Parathyroid adenoma (tissue), 2 donors: ENCODE data around the gene MARCKS.

Experiments used
- H2AFZ ChIP-seq: fragments of 300-600 bp; sonication (generic); one replicate; pipeline ENCODE4 v1.7.0; 2017; ENCODE audit warnings: antibody characterized with exemption, mild to moderate bottlenecking
- H3K27ac ChIP-seq: fragments of 300-600 bp; sonication (generic); one replicate; pipeline ENCODE4 v1.7.0; 2017
- H3K27me3 ChIP-seq: fragments of 300-600 bp; sonication (generic); one replicate; pipeline ENCODE4 v1.7.0; 2017; ENCODE audit warnings: low read length; ENCODE audit not compliant: control insufficient read depth, insufficient read depth
- H3K36me3 ChIP-seq: fragments of 300-600 bp; sonication (generic); one replicate; pipeline ENCODE4 v1.7.0; 2017; ENCODE audit warnings: low read length; ENCODE audit not compliant: control insufficient read depth, insufficient read depth
- H3K4me1 ChIP-seq: fragments of 300-600 bp; sonication (generic); one replicate; pipeline ENCODE4 v1.7.0; 2017; ENCODE audit warnings: control low read depth
- H3K4me2 ChIP-seq: fragments of 300-600 bp; sonication (generic); one replicate; pipeline ENCODE4 v1.7.0; 2017; ENCODE audit warnings: low read length
- H3K4me3 ChIP-seq: fragments of 300-600 bp; sonication (generic); one replicate; pipeline ENCODE4 v1.7.0; 2017; ENCODE audit warnings: low read depth, low read length
- H3K79me2 ChIP-seq: fragments of 300-600 bp; sonication (generic); one replicate; pipeline ENCODE4 v1.7.0; 2017; ENCODE audit warnings: control low read depth
- H3K9ac ChIP-seq: fragments of 300-600 bp; sonication (generic); one replicate; pipeline ENCODE4 v1.7.0; 2017; ENCODE audit warnings: mild to moderate bottlenecking
- H3K9me3 ChIP-seq: fragments of 300-600 bp; sonication (generic); one replicate; pipeline ENCODE4 v1.7.0; 2017; ENCODE audit warnings: low read length; ENCODE audit not compliant: control insufficient read depth
- TF ChIP-seq, protein P1 (sequence below): fragments of 300-600 bp; sonication (generic); IDR thresholded peaks from one replicate; pipeline ENCODE4 v1.7.0; 2017; ENCODE audit warnings: antibody characterized with exemption, mild to moderate bottlenecking
- donor health status: primary hyperparathyroidism.

The MARCKS gene

DNA sequence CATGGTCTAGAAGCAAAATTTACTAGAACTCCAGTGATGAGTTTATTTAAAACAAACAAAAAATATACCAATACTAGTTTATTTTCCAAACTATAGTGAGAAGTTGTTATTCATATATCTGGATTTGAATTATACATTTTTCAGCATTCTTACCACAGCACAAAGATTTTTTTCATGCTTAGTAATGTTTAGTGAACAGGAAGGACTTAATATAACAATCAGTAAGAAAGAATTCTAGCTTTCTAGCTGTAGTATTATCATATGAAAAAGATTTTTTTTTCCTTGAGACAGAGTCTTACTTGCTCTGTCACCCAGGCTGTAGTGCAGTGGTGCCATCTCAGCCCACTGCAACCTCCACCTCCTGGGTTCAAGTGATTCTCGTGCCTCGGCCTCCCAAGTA lies 13.8 kb downstream of the MARCKS start:
- Histone ChIP-seq H3K36me3 (no peaks in the 10 kb centered on the region), H3K9ac (no peak overlapping the region), H3K27me3 (no peaks in the 10 kb centered on the region), H3K4me1 (no peaks in the 10 kb centered on the region), H3K9me3 (no peaks in the 10 kb centered on the region), H2AFZ (no peak overlapping the region), H3K27ac (no peak overlapping the region), H3K4me2 (no peak overlapping the region), H3K79me2 (no peaks in the 10 kb centered on the region), H3K4me3 (no peak overlapping the region)
- TF ChIP-seq, protein P1, sequence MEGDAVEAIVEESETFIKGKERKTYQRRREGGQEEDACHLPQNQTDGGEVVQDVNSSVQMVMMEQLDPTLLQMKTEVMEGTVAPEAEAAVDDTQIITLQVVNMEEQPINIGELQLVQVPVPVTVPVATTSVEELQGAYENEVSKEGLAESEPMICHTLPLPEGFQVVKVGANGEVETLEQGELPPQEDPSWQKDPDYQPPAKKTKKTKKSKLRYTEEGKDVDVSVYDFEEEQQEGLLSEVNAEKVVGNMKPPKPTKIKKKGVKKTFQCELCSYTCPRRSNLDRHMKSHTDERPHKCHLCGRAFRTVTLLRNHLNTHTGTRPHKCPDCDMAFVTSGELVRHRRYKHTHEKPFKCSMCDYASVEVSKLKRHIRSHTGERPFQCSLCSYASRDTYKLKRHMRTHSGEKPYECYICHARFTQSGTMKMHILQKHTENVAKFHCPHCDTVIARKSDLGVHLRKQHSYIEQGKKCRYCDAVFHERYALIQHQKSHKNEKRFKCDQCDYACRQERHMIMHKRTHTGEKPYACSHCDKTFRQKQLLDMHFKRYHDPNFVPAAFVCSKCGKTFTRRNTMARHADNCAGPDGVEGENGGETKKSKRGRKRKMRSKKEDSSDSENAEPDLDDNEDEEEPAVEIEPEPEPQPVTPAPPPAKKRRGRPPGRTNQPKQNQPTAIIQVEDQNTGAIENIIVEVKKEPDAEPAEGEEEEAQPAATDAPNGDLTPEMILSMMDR: no peak

DNA sequence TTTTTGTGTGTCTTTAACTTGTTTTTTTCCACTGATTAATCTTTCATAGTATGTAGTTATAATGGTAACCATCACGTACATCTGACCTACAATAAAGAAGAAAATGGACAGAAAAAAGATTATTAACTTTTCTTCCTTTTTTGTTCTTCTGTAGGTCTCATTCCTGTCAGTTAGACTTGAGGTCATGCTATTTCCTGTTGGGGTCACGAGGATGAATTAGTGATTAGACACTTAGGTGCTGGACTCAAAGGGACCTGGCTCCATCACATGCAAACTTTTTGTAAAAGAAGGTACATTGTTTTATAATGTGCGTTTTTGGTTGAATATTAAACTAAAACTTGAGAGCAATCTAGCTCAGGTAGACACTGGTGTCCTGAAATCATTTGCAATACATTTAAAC lies 14.8 kb downstream of the MARCKS start:
- TF ChIP-seq, protein P1: no peak
- Histone ChIP-seq H3K27ac (no peak overlapping the region), H3K4me2 (no peak overlapping the region), H3K9ac (no peak overlapping the region), H3K9me3 (no peaks in the 10 kb centered on the region), H3K4me1 (no peaks in the 10 kb centered on the region), H2AFZ (no peak overlapping the region), H3K79me2 (no peaks in the 10 kb centered on the region), H3K27me3 (no peaks in the 10 kb centered on the region), H3K4me3 (no peak overlapping the region), H3K36me3 (no peaks in the 10 kb centered on the region)

DNA sequence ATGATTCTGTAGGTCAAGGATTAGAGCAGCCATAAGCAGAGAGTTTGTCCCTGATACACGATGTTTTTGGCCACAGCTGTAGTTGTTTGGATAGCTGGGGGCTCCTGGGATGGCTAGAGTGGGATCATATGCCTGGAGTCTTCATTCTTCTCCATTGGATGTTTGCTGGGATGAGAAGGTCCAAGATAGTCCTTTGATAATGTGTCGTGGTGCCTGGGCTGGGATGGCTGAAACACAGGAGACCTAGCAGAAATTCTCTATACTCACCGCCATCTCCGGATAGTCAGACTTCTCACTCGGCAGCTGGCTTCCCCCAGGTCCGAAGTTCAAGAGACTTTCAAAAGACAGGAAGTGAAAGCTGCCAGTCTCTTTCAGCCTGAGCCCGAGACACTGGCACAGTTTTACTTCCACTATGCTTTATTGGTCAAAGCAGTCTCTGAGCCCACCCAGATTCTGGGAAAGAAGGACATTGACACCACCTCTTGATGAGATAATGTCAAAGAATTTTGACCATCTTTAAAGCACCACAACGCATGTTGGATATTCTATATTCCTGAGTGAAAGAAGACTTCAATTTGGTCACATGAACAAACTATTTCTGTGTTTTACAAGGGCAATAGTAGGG lies 16.0 kb downstream of the MARCKS start:
- Histone ChIP-seq H2AFZ (peak overlapping the region; percentile 26), H3K79me2 (no peaks in the 10 kb centered on the region), H3K9ac (no peak overlapping the region), H3K36me3 (no peaks in the 10 kb centered on the region), H3K4me3 (peak overlapping the region; percentile 26), H3K27ac (no peak overlapping the region), H3K4me2 (no peak overlapping the region), H3K9me3 (no peaks in the 10 kb centered on the region), H3K4me1 (no peaks in the 10 kb centered on the region), H3K27me3 (no peaks in the 10 kb centered on the region)
- TF ChIP-seq, protein P1: no peak

DNA sequence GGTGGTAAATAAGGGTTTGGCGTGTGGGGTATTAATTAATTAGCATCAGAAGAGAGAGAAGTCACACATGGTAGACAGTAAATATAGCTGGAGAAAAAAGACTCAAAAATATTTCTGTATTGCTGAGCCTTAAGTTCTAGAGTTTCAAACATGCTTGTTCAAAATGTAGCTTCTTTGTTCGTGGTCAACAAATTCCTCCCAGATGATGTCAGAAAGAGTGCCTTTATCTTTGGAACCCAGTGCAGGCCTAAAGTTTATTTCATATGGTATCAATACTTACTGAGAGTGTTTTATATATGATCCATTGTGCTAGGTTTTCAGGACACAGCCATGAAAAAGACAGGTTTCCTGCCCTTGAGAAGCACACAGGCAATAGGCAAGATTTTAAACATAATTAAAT lies 18.3 kb downstream of the MARCKS start:
- no peaks in the 10 kb centered on the region for H3K27me3 ChIP-seq
- no peaks in the 10 kb centered on the region for H3K79me2 ChIP-seq
- no peaks in the 10 kb centered on the region for H3K9me3 ChIP-seq
- no peak overlapping the region for H3K27ac ChIP-seq
- no peaks in the 10 kb centered on the region for H3K36me3 ChIP-seq
- H3K9ac ChIP-seq: no peak overlapping the region
- H2AFZ ChIP-seq: no peak overlapping the region
- TF ChIP-seq, protein P1: no peak
- H3K4me2 ChIP-seq: no peak overlapping the region
- no peaks in the 10 kb centered on the region for H3K4me1 ChIP-seq
- H3K4me3 ChIP-seq: no peak overlapping the region

DNA sequence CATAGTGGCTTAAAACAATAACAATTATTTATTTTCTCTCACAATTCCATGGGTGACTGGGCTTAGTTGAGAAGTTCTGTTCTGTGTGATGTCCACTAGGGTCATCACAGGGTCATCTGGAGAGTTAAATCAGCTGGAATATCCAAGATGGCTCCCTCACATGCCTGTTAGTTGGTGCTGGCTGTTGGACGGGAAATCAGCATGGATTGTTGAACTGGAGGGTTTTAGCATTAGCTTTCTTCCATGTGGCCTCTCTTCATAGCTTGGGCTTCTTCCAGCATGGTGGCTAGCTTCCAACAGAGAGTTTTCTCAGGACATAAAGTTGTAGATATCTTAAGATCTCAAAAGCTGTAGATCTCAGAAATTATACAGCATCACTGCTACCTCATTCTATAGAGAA lies 19.6 kb downstream of the MARCKS start:
- no peak overlapping the region for H3K9ac ChIP-seq
- H2AFZ ChIP-seq: peak overlapping the region; percentile 36
- H3K36me3 ChIP-seq: no peaks in the 10 kb centered on the region
- no peaks in the 10 kb centered on the region for H3K79me2 ChIP-seq
- no peaks in the 10 kb centered on the region for H3K27me3 ChIP-seq
- no peak overlapping the region for H3K27ac ChIP-seq
- no peaks in the 10 kb centered on the region for H3K4me1 ChIP-seq
- TF ChIP-seq, protein P1: no peak
- no peak overlapping the region for H3K4me2 ChIP-seq
- H3K4me3 ChIP-seq: no peak overlapping the region
- no peaks in the 10 kb centered on the region for H3K9me3 ChIP-seq
